SK-N-SH treated with all-trans-retinoic acid at 6 μM for 48 hours (cell line): ENCODE results near the gene PICK1.

Source experiments
- ARNTL ChIP-seq: fragments of 450-650 bp; formaldehyde crosslinking; IDR thresholded peaks from 2 replicates; pipeline ENCODE4 v1.5.0; 2020; ENCODE audit warnings: low read depth, mild to moderate bottlenecking, moderate library complexity, borderline replicate concordance
- ISL1 ChIP-seq: fragments of 250-450 bp; sonication (Bioruptor Pico); IDR thresholded peaks from 2 replicates; pipeline ENCODE4 v2.1.2; 2022; ENCODE audit warnings: mild to moderate bottlenecking, moderate library complexity
- RARB ChIP-seq: fragments of 250-450 bp; sonication (Bioruptor Pico); IDR thresholded peaks from 2 replicates; pipeline ENCODE4 v1.8.0; 2021; ENCODE audit warnings: mild to moderate bottlenecking, moderate library complexity
- SNAI2 ChIP-seq: fragments of 250-450 bp; sonication (Bioruptor Pico); IDR thresholded peaks from 2 replicates; pipeline ENCODE4 v1.5.0; 2020; ENCODE audit warnings: mild to moderate bottlenecking, moderate library complexity
- TOX ChIP-seq: fragments of 250-450 bp; sonication (Bioruptor Pico); IDR thresholded peaks from 2 replicates; pipeline ENCODE4 v1.8.0; 2021; ENCODE audit warnings: mild to moderate bottlenecking, moderate library complexity, borderline replicate concordance
- ZFP30 ChIP-seq: fragments of 450-650 bp; formaldehyde crosslinking; IDR thresholded peaks from 2 replicates; pipeline ENCODE4 v1.5.0; 2022; ENCODE audit warnings: mild to moderate bottlenecking, moderate library complexity
- ZNF565 ChIP-seq: fragments of 450-650 bp; formaldehyde crosslinking; conservative IDR thresholded peaks from 2 replicates; pipeline ENCODE4 v1.5.0; 2020; ENCODE audit warnings: low read depth, mild to moderate bottlenecking, moderate library complexity
- ZNF8 ChIP-seq: fragments of 450-650 bp; formaldehyde crosslinking; IDR thresholded peaks from 2 replicates; pipeline ENCODE4 v1.5.0; 2020; ENCODE audit warnings: mild to moderate bottlenecking, moderate library complexity
- TF ChIP-seq, protein P1 (sequence below): fragments of 250-450 bp; sonication (Bioruptor Pico); IDR thresholded peaks from 2 replicates; pipeline ENCODE4 v1.8.0; 2020; ENCODE audit warnings: mild to moderate bottlenecking, moderate library complexity, borderline replicate concordance

DNA sequence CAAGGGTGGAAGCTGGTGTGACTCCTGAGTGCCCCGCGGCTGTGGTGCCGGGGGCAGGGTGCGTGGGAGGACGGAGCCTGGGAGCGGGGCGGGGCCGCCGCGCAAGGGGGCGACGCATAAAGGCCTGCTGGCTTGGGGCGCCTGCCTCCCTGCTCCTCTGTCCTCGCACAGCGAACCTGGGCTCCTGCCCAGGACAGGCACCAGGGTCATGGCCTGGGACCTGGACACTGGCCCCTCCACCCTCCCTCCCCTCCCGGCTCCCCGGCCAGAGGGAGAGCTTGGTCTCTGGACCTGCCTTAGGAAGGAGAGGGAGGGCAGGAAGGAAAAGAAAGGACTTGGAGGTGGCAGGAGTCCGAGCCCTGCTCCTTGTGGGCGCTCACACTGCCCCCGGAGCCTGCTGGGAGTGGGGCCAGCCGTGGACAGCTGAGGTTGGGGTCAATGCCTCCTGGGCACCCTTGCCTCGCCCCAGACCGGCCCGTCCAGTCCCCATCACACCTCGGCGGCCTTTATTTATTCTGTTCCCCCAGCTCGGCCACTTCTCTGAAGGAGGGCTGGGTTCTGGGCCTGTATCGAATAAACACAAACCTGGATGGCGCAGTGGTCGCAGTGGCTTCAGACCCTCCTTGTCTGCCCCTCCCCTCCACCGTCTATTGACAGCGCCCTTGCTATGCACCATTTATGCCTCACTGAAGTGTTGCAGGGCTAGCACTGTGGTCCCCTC lies 18.1 kb downstream of the PICK1 start:
- TF ChIP-seq, protein P1, sequence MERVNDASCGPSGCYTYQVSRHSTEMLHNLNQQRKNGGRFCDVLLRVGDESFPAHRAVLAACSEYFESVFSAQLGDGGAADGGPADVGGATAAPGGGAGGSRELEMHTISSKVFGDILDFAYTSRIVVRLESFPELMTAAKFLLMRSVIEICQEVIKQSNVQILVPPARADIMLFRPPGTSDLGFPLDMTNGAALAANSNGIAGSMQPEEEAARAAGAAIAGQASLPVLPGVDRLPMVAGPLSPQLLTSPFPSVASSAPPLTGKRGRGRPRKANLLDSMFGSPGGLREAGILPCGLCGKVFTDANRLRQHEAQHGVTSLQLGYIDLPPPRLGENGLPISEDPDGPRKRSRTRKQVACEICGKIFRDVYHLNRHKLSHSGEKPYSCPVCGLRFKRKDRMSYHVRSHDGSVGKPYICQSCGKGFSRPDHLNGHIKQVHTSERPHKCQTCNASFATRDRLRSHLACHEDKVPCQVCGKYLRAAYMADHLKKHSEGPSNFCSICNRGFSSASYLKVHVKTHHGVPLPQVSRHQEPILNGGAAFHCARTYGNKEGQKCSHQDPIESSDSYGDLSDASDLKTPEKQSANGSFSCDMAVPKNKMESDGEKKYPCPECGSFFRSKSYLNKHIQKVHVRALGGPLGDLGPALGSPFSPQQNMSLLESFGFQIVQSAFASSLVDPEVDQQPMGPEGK (CRISPR knock-in tag), result no peak
- TF ChIP-seq ZNF565 (CRISPR knock-in tag) (no peak), ZFP30 (CRISPR knock-in tag) (no peak), ZNF8 (CRISPR knock-in tag) (no peak), TOX (CRISPR knock-in tag) (no peak), RARB (CRISPR knock-in tag) (no peak), SNAI2 (no peak), ISL1 (CRISPR knock-in tag) (no peak), ARNTL (no peak)
